B cell (primary cell): ENCODE data around the gene C10orf90. TPM values are rescaled to one million over a fixed set of nuclear protein-coding genes. Genes with fewer than 3 reads are reported as not detected.

Experiments used
- ATAC-seq: fragments of 200-7000 bp; cut with Tn5 transposase; one replicate; pipeline ENCODE4 v1.10.0; 2021; ENCODE audit warnings: low read depth, mild to moderate bottlenecking, moderate number of reproducible peaks, moderate library complexity
- CTCF ChIA-PET: fragments of 350-600 bp; sonication (Branson Sonifier 250); formaldehyde crosslinking; loops from one replicate; lab custom pipeline; 2021; ENCODE audit warnings: antibody characterized with exemption, inconsistent platforms; lab: Charles Lee
- POLR2A ChIA-PET: fragments of 350-600 bp; sonication (Branson Sonifier 250); formaldehyde crosslinking; loops from one replicate; lab custom pipeline; 2021; ENCODE audit warnings: antibody characterized with exemption; lab: Charles Lee
- DNase-seq: peaks from one replicate; pipeline ENCODE4 v3.0.0; 2013
- H2AFZ ChIP-seq: 2 replicates; pipeline ENCODE4 v1.6.1; 2012; ENCODE audit warnings: mild to moderate bottlenecking, low read depth, low read length; ENCODE audit not compliant: insufficient read depth, poor library complexity, severe bottlenecking
- H3K27ac ChIP-seq, 2 donors: 1 replicate in 1 of 2; 2 replicates in 1 of 2; pipeline ENCODE4 v1.5.1; 2012 to 2013; ENCODE audit warnings: low read length in 2 of 2, mild to moderate bottlenecking in 2 of 2, moderate library complexity in 1 of 2
- H3K27me3 ChIP-seq, 4 experiments: fragments of 200-600 bp in 1 of 4; sonication (generic) in 1 of 4; replicated peaks in 1 of 4; 1 replicate in 2 of 4; 2 replicates in 2 of 4; pipeline versions ENCODE4 v1.6.1 to v1.7.0; 2013 to 2016; ENCODE audit warnings: low read length in 3 of 4, mild to moderate bottlenecking in 2 of 4, mixed read lengths in 1 of 4, moderate library complexity in 1 of 4; ENCODE audit not compliant: insufficient read depth in 4 of 4, control insufficient read depth in 3 of 4; ENCODE audit errors: control extremely low read depth in 1 of 4
- H3K36me3 ChIP-seq, 2 experiments: replicated peaks in 1 of 2; 1 replicate in 1 of 2; 2 replicates in 1 of 2; pipeline versions ENCODE4 v1.6.1 to v1.7.1; 2013; ENCODE audit warnings: low read length in 1 of 2; ENCODE audit not compliant: insufficient read depth in 2 of 2, control insufficient read depth in 1 of 2; ENCODE audit errors: control extremely low read depth in 1 of 2, extremely low read depth in 1 of 2
- H3K4me1 ChIP-seq, 2 donors: fragments of 200-600 bp in 1 of 2; sonication (generic) in 1 of 2; 1 replicate in 1 of 2; 2 replicates in 1 of 2; pipeline versions ENCODE4 v1.5.1 to v1.6.1; 2013 to 2017; ENCODE audit warnings: low read length in 2 of 2; ENCODE audit not compliant: control insufficient read depth in 2 of 2, insufficient read depth in 2 of 2
- H3K4me2 ChIP-seq: replicated peaks from 2 replicates; pipeline ENCODE3; 2012; ENCODE audit warnings: mild to moderate bottlenecking, low read depth, low read length; ENCODE audit not compliant: poor library complexity, severe bottlenecking
- H3K4me3 ChIP-seq, 5 experiments: fragments of 200-600 bp in 1 of 5; sonication (generic) in 1 of 5; 1 replicate in 3 of 5; 2 replicates in 2 of 5; pipeline versions ENCODE4 v1.5.1 to v1.7.0; 2011 to 2016; ENCODE audit warnings: low read length in 4 of 5, mild to moderate bottlenecking in 4 of 5, low read depth in 2 of 5, control low read depth in 1 of 5, moderate library complexity in 1 of 5; ENCODE audit not compliant: insufficient read depth in 1 of 5; ENCODE audit errors: control extremely low read depth in 1 of 5, extremely low read depth in 1 of 5
- H3K79me2 ChIP-seq: fragments of 200-600 bp; sonication (generic); one replicate; pipeline ENCODE4 v1.6.0; 2016; ENCODE audit warnings: low read length; ENCODE audit not compliant: control insufficient read depth, insufficient read depth
- H3K9ac ChIP-seq: fragments of 200-600 bp; sonication (generic); 2 replicates; pipeline ENCODE4 v1.6.1; 2017; ENCODE audit warnings: mild to moderate bottlenecking, low read length, moderate library complexity
- H3K9me3 ChIP-seq, 3 donors: one replicate each; pipeline versions ENCODE4 v1.6.1 to v1.7.1; 2013; ENCODE audit warnings: low read length in 2 of 3; ENCODE audit not compliant: control insufficient read depth in 2 of 3, insufficient read depth in 1 of 3; ENCODE audit errors: control extremely low read depth in 1 of 3
- H4K20me1 ChIP-seq: 2 replicates; pipeline ENCODE4 v1.6.0; 2012; ENCODE audit warnings: mild to moderate bottlenecking, low read length; ENCODE audit not compliant: insufficient read depth, control insufficient read depth, poor library complexity, severe bottlenecking
- H3K27ac Mint-ChIP-seq: one replicate; pipeline ENCODE4 v1.8.0; 2021; ENCODE audit warnings: mixed read lengths
- H3K27me3 Mint-ChIP-seq: one replicate; pipeline ENCODE4 v1.8.0; 2021; ENCODE audit warnings: mixed read lengths
- H3K4me1 Mint-ChIP-seq: one replicate; pipeline ENCODE4 v1.8.0; 2021; ENCODE audit warnings: mixed read lengths
- H3K4me3 Mint-ChIP-seq: one replicate; pipeline ENCODE4 v1.8.0; 2021; ENCODE audit warnings: mixed read lengths
- H3K9me3 Mint-ChIP-seq: one replicate; pipeline ENCODE4 v1.8.0; 2022; ENCODE audit warnings: mixed read lengths; ENCODE audit not compliant: insufficient read depth
- CTCF ChIP-seq: fragments of 200-600 bp; IDR thresholded peaks from one replicate; pipeline ENCODE4 v1.8.0; 2022; ENCODE audit warnings: antibody characterized with exemption, mild to moderate bottlenecking
- EZH2 ChIP-seq: IDR thresholded peaks from 2 replicates; pipeline ENCODE4 v1.6.1; 2012; ENCODE audit warnings: borderline replicate concordance, low read depth, mild to moderate bottlenecking, moderate library complexity, low read length; ENCODE audit not compliant: insufficient read depth, poor library complexity, severe bottlenecking
- WGBS: methylation state at CpG from one replicate; pipeline ENCODE4 v1.1.5; 2013; ENCODE audit warnings: missing lambda C conversion rate; ENCODE audit not compliant: insufficient coverage; 5-methylcytosine and 5-hydroxymethylcytosine counted together
- intact Hi-C: fragments of 100-400 bp; cut with micrococcal nuclease; formaldehyde crosslinking; loops from one replicate; pipeline ENCODE4 v1.10.0; 2022
- polyA plus RNA-seq: library from polyadenylated mRNA; depleted of rRNA; stranded (reverse); fragments of >200 nt; gene quantifications from 2 replicates; pipeline ENCODE4 v1.2.3, GENCODE V29; 2012
- total RNA-seq, 2 donors: library from RNA; stranded (reverse); fragments of 120-200 nt in 1 of 2; gene quantifications; 1 replicate in 1 of 2; 2 replicates in 1 of 2; pipeline versions ENCODE4 v1.2.3 to v1.2.4, GENCODE V29; 2013 to 2022

C10orf90 gene
- total and polyA plus RNA-seq, 2 donors (not counting 1 experiment from before 2014, with no cell fraction given): not detected

- ATAC-seq: no peak
- ChIA-PET CTCF (no interaction called here), POLR2A (no interaction called here)
- Histone ChIP-seq H3K9ac (no peak overlapping the region), H3K9me3 (peaks cover 0 to 5% (median 0%) of the 10 kb centered on the region in 3 donors), H4K20me1 (no peaks in the 10 kb centered on the region), H3K27ac (no peak overlapping the region), H3K4me2 (no peak overlapping the region), H3K79me2 (no peaks in the 10 kb centered on the region), H2AFZ (no peak overlapping the region), H3K27me3 (no peaks in the 10 kb centered on the region), H3K4me1 (no peaks in the 10 kb centered on the region), H3K4me3 (no peak overlapping the region), H3K36me3 (no peaks in the 10 kb centered on the region)
- Mint-ChIP-seq H3K27ac (no peak overlapping the region), H3K4me3 (no peak overlapping the region), H3K4me1 (no peaks in the 10 kb centered on the region), H3K9me3 (peaks cover 2% of the 10 kb centered on the region), H3K27me3 (peaks cover 13% of the 10 kb centered on the region)
- WGBS: 69% methylated on average over 1 of the region's 4 CpGs
- intact Hi-C loops: no loop called here
- no peak for TF ChIP-seq EZH2
- TF ChIP-seq CTCF: no peak
- DNase-seq: no peak
Observed at GRCh38 chr10:126397640-126398382, 272.7 kb downstream of the C10orf90 start.

GRCh38 chr10:126397156-126397555 lies 273.3 kb downstream of the C10orf90 start:
- H2AFZ ChIP-seq: no peak overlapping the region
- H3K9ac ChIP-seq: no peak overlapping the region
- DNase-seq (no peak), ATAC-seq (no peak)
- no peaks in the 10 kb centered on the region for H3K27me3 ChIP-seq
- ChIA-PET POLR2A (no interaction called here), CTCF (no interaction called here)
- peaks cover 0 to 5% (median 0%) of the 10 kb centered on the region in 3 donors for H3K9me3 ChIP-seq
- WGBS: no CpG with 5 or more reads among the region's 3 CpGs
- H3K4me2 ChIP-seq: no peak overlapping the region
- no peaks in the 10 kb centered on the region for H4K20me1 ChIP-seq
- H3K27ac ChIP-seq: no peak overlapping the region
- Mint-ChIP-seq H3K9me3 (peaks cover 2% of the 10 kb centered on the region), H3K27me3 (peaks cover 13% of the 10 kb centered on the region), H3K4me3 (no peak overlapping the region), H3K4me1 (no peaks in the 10 kb centered on the region), H3K27ac (no peak overlapping the region)
- H3K36me3 ChIP-seq: no peaks in the 10 kb centered on the region
- no peaks in the 10 kb centered on the region for H3K4me1 ChIP-seq
- H3K4me3 ChIP-seq: no peak overlapping the region
- H3K79me2 ChIP-seq: no peaks in the 10 kb centered on the region
- intact Hi-C loops: no loop called here
- TF ChIP-seq CTCF (no peak), EZH2 (no peak)
